Suprapubic skin (tissue), 4 donors: Measurements from ENCODE around the gene TGFBR3L. TPM values are rescaled to one million over a fixed set of nuclear protein-coding genes. Genes with fewer than 3 reads are reported as not detected.
A peak's percentile ranks its signal among the peaks of the same experiment; 100 is the strongest.

Experiments used
- DNase-seq, 2 donors: peaks; one replicate each; pipeline ENCODE4 v3.0.0-alpha.2; 2019; ENCODE audit warnings: low spot score in 2 of 2
- H3K27ac ChIP-seq: fragments of 200-600 bp; sonication (generic); one replicate; pipeline ENCODE4 v1.5.1; 2019
- H3K27me3 ChIP-seq: fragments of 200-600 bp; sonication (generic); one replicate; pipeline ENCODE4 v1.5.1; 2019
- H3K36me3 ChIP-seq: fragments of 200-600 bp; sonication (generic); one replicate; pipeline ENCODE4 v1.5.1; 2019
- H3K4me1 ChIP-seq: fragments of 200-600 bp; sonication (generic); one replicate; pipeline ENCODE4 v1.5.1; 2019
- H3K4me3 ChIP-seq: fragments of 200-600 bp; sonication (generic); one replicate; pipeline ENCODE4 v1.5.1; 2019; ENCODE audit warnings: mild to moderate bottlenecking
- H3K9me3 ChIP-seq: fragments of 200-600 bp; sonication (generic); one replicate; pipeline ENCODE4 v1.5.1; 2019
- CTCF ChIP-seq, 2 donors: fragments of 200-600 bp in 1 of 2; fragments of 450-650 bp in 1 of 2; sonication (generic) in 1 of 2; IDR thresholded peaks; one replicate each; pipeline ENCODE4 v1.5.1; 2016 to 2019; ENCODE audit warnings: antibody characterized with exemption in 2 of 2, mild to moderate bottlenecking in 1 of 2, moderate library complexity in 1 of 2
- EP300 ChIP-seq: sonication (generic); formaldehyde crosslinking; IDR thresholded peaks from one replicate; pipeline ENCODE4 v1.6.1; 2017; ENCODE audit warnings: antibody characterized with exemption
- POLR2A ChIP-seq, 2 donors: fragments of 450-650 bp; IDR thresholded peaks; one replicate each; pipeline ENCODE4 v1.6.1; 2017; ENCODE audit warnings: antibody characterized with exemption in 2 of 2, mild to moderate bottlenecking in 2 of 2, moderate library complexity in 2 of 2
- POLR2AphosphoS5 ChIP-seq, 3 donors: sonication (generic); formaldehyde crosslinking; IDR thresholded peaks; one replicate each; pipeline ENCODE4 v1.6.1; 2017; ENCODE audit warnings: antibody characterized with exemption in 3 of 3
- WGBS: methylation state at CpG from one replicate; pipeline ENCODE4 v1.1.5; 2018; 5-methylcytosine and 5-hydroxymethylcytosine counted together
- total RNA-seq, 4 donors: library from RNA; depleted of rRNA; stranded (reverse); fragments of >200 nt; gene quantifications; one replicate each; pipeline ENCODE4 v1.1.0, GENCODE V29; 2016

Gene TGFBR3L
- total RNA-seq, 4 donors from 2014 or later = not detected

GRCh38 chr19:7920519-7921301 is 6.1 kb downstream of the TGFBR3L start:
- Histone ChIP-seq H3K27me3 (peaks cover 34% of the 10 kb centered on the region), H3K4me1 (peaks cover 86% of the 10 kb centered on the region), H3K9me3 (no peaks in the 10 kb centered on the region), H3K27ac (peak overlapping the region; percentile 90), H3K36me3 (peaks cover 16% of the 10 kb centered on the region), H3K4me3 (peak overlapping the region; percentile 77)
- DNase-seq = peak; percentile 100
- WGBS = under 1% methylated on average over 39 of the region's 62 CpGs
- no peak for TF ChIP-seq EP300
- no peak for TF ChIP-seq POLR2AphosphoS5 (IDR thresholded peaks at IDR 0.05)
- peak in 1 of 2 donors; percentile 47 for TF ChIP-seq POLR2A (IDR thresholded peaks at IDR 0.05)
- no peak for TF ChIP-seq CTCF (IDR thresholded peaks at IDR 0.05)

DNA sequence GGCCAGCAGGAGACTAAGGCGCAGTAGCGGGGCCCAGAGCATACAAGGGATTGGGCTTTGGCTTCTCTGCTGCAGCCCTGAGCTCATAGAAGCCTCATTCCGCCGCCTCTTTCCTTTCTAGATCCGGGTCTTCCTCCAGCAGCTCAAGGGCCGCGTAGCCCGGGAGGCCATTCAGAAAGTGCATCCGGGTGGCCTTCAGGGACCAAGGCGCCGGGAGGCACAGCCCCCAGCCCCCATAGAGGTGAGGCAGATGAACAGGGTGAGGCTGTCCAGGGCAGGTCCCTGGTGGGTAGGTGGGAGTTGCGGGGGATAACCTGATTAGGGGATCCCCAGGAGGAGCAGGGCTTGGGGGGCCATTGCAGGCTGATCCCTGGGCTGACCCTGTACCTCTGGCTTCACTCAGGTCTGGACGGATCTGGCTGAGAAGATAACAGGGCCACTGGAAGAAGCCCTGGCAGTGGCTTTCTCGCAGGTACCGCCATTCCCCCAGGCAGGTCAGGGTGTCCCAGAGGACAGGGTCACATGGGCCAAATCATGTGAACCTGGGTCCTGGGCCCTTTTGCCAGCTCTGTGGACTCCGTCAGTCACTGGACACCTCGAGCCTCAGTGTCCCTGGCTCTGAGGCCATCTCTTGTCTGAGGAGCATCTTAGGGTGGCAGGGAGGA is 6.8 kb downstream of the TGFBR3L start:
- peaks cover 86% of the 10 kb centered on the region for H3K4me1 ChIP-seq
- peak overlapping the region; percentile 90 for H3K27ac ChIP-seq
- H3K36me3 ChIP-seq = peaks cover 16% of the 10 kb centered on the region
- peak overlapping the region; percentile 77 for H3K4me3 ChIP-seq
- 10% methylated on average over 2 of the region's 17 CpGs for WGBS
- no peak for DNase-seq
- TF ChIP-seq CTCF (IDR thresholded peaks at IDR 0.05) = no peak
- no peak for TF ChIP-seq POLR2A (IDR thresholded peaks at IDR 0.05)
- no peak for TF ChIP-seq POLR2AphosphoS5 (IDR thresholded peaks at IDR 0.05)
- no peak for TF ChIP-seq EP300
- no peaks in the 10 kb centered on the region for H3K9me3 ChIP-seq
- H3K27me3 ChIP-seq = peaks cover 27% of the 10 kb centered on the region

DNA sequence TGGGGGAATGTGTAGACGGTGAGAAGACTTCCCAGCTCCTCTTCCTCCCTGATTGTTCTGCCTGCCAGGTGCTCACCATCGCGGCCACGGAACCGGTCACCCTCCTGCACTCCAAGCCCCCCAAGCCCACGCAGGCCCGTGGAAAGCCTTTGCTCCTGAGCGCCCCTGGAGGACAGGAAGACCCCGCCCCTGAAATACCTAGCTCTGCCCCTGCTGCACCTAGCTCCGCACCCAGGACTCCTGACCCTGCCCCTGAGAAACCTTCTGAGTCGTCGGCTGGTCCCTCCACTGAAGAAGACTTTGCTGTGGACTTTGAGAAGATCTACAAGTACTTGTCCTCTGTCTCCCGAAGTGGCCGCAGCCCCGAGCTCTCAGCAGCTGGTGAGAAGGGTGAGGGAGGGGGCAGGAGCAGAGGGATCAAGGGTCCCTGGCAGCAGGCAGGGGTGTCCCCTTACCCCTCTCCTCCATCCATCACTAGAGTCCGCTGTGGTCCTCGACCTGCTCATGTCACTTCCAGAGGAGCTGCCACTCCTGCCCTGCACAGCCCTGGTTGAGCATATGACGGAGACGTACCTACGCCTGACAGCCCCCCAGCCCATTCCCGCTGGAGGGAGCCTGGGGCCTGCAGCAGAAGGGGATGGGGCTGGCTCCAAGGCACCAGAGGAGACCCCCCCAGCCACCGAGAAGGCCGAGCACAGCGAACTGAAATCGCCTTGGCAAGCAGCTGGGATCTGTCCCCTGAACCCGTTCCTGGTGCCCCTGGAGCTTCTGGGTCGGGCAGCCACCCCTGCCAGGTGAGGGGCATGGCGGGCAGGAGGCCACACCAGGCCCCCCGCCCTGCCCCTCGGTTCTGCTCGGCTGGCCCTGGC is 7.6 kb downstream of the TGFBR3L start:
- Histone ChIP-seq H3K27me3 (peaks cover 19% of the 10 kb centered on the region), H3K9me3 (no peaks in the 10 kb centered on the region), H3K4me3 (peak overlapping the region; percentile 77), H3K36me3 (peaks cover 16% of the 10 kb centered on the region), H3K27ac (no peak overlapping the region), H3K4me1 (peaks cover 86% of the 10 kb centered on the region)
- no peak for DNase-seq
- 93% methylated on average over 8 of the region's 31 CpGs for WGBS
- TF ChIP-seq EP300 (no peak), POLR2A (IDR thresholded peaks at IDR 0.05) (no peak), POLR2AphosphoS5 (IDR thresholded peaks at IDR 0.05) (no peak), CTCF (IDR thresholded peaks at IDR 0.05) (no peak)

- 93% methylated on average over 6 of the region's 8 CpGs for WGBS
- DNase-seq = no peak
Measured at GRCh38 chr19:7922836-7923195, 8.2 kb downstream of the TGFBR3L start.

More at GRCh38 chr19:7922836-7923195, 8.2 kb downstream of the TGFBR3L start:
- Histone ChIP-seq H3K36me3 (peaks cover 16% of the 10 kb centered on the region), H3K27me3 (peaks cover 13% of the 10 kb centered on the region), H3K4me1 (peaks cover 86% of the 10 kb centered on the region), H3K27ac (no peak overlapping the region), H3K9me3 (no peaks in the 10 kb centered on the region), H3K4me3 (no peak overlapping the region)
- TF ChIP-seq EP300 (no peak), CTCF (IDR thresholded peaks at IDR 0.05) (no peak), POLR2AphosphoS5 (IDR thresholded peaks at IDR 0.05) (no peak), POLR2A (IDR thresholded peaks at IDR 0.05) (no peak)
